Measurements from ENCODE around the gene HCFC1R1. TPM values are rescaled to one million over a fixed set of nuclear protein-coding genes. Genes with fewer than 3 reads are reported as not detected.

Gene HCFC1R1
- polyA plus RNA-seq, 1 donor from 2014 or later: 19.0 TPM

GRCh38 chr16:3058139-3059030 lies 34.6 kb upstream of the HCFC1R1 start:
- Histone ChIP-seq H3K9me2 (ENCODE audit: insufficient read depth, low read length) (no peaks in the 10 kb centered on the region), H3F3A (ENCODE audit: insufficient read depth, low read length, poor library complexity, severe bottlenecking) (no peaks in the 10 kb centered on the region), H2AFZ (ENCODE audit: low read depth, low read length) (peak overlapping the region; percentile 85), H3K4me2 (ENCODE audit: low read length) (peak overlapping the region; percentile 55), H3K27ac (ENCODE audit: low read length) (peak overlapping the region; percentile 51), H3K79me2 (replicated peaks; ENCODE audit: insufficient read depth, low read length) (no peaks in the 10 kb centered on the region), H3K27me3 (ENCODE audit: insufficient read depth, low read depth, low read length) (no peaks in the 10 kb centered on the region), H3K4me3 (ENCODE audit: low read length) (peak overlapping the region; percentile 97), H3K9ac (ENCODE audit: low read length) (peak overlapping the region; percentile 88), H3K36me3 (ENCODE audit: insufficient read depth, low read length) (no peaks in the 10 kb centered on the region), H4K20me1 (ENCODE audit: insufficient read depth) (no peaks in the 10 kb centered on the region), H3K9me3 (ENCODE audit: low read length) (no peaks in the 10 kb centered on the region)
- no peak for TF ChIP-seq REST (IDR thresholded peaks at IDR 0.05; ENCODE audit: borderline replicate concordance)
- TF ChIP-seq EP300 (conservative IDR thresholded peaks at IDR 0.05; ENCODE audit: poor library complexity, severe bottlenecking): no peak
- no peak for TF ChIP-seq EZH2 (IDR thresholded peaks at IDR 0.05; ENCODE audit: borderline replicate concordance, insufficient read depth, low read length, poor library complexity, severe bottlenecking)
- no peak for TF ChIP-seq POLR2AphosphoS5 (IDR thresholded peaks at IDR 0.05)
- no peak for TF ChIP-seq SMC3 (conservative IDR thresholded peaks at IDR 0.05; ENCODE audit: poor library complexity)
- TF ChIP-seq RAD21 (conservative IDR thresholded peaks at IDR 0.05): no peak
- no peak for TF ChIP-seq CTCF (IDR thresholded peaks at IDR 0.05; ENCODE audit: poor library complexity, severe bottlenecking)
- TF ChIP-seq TAF1 (IDR thresholded peaks at IDR 0.05; ENCODE audit: low read depth): no peak
- TF ChIP-seq MXI1 (conservative IDR thresholded peaks at IDR 0.05; ENCODE audit: poor library complexity, severe bottlenecking): no peak

GRCh38 chr16:3057181-3058138 lies 33.7 kb upstream of the HCFC1R1 start:
- peak overlapping the region; percentile 88 for H3K9ac ChIP-seq (ENCODE audit: low read length)
- peak overlapping the region; percentile 97 for H3K4me3 ChIP-seq (ENCODE audit: low read length)
- no peak overlapping the region for H3K27ac ChIP-seq (ENCODE audit: low read length)
- H2AFZ ChIP-seq (ENCODE audit: low read depth, low read length): no peak overlapping the region
- H3K9me3 ChIP-seq (ENCODE audit: low read length): no peaks in the 10 kb centered on the region
- H3K36me3 ChIP-seq (ENCODE audit: insufficient read depth, low read length): no peaks in the 10 kb centered on the region
- no peaks in the 10 kb centered on the region for H3F3A ChIP-seq (ENCODE audit: insufficient read depth, low read length, poor library complexity, severe bottlenecking)
- no peaks in the 10 kb centered on the region for H3K79me2 ChIP-seq (replicated peaks; ENCODE audit: insufficient read depth, low read length)
- H4K20me1 ChIP-seq (ENCODE audit: insufficient read depth): no peaks in the 10 kb centered on the region
- H3K27me3 ChIP-seq (ENCODE audit: insufficient read depth, low read depth, low read length): no peaks in the 10 kb centered on the region
- H3K9me2 ChIP-seq (ENCODE audit: insufficient read depth, low read length): no peaks in the 10 kb centered on the region
- no peak overlapping the region for H3K4me2 ChIP-seq (ENCODE audit: low read length)
- no peak for TF ChIP-seq POLR2AphosphoS5 (IDR thresholded peaks at IDR 0.05)
- no peak for TF ChIP-seq SMC3 (conservative IDR thresholded peaks at IDR 0.05; ENCODE audit: poor library complexity)
- no peak for TF ChIP-seq EP300 (conservative IDR thresholded peaks at IDR 0.05; ENCODE audit: poor library complexity, severe bottlenecking)
- TF ChIP-seq EZH2 (IDR thresholded peaks at IDR 0.05; ENCODE audit: borderline replicate concordance, insufficient read depth, low read length, poor library complexity, severe bottlenecking): no peak
- TF ChIP-seq TAF1 (IDR thresholded peaks at IDR 0.05; ENCODE audit: low read depth): no peak
- TF ChIP-seq RAD21 (conservative IDR thresholded peaks at IDR 0.05): no peak
- no peak for TF ChIP-seq CTCF (IDR thresholded peaks at IDR 0.05; ENCODE audit: poor library complexity, severe bottlenecking)
- TF ChIP-seq REST (IDR thresholded peaks at IDR 0.05; ENCODE audit: borderline replicate concordance): no peak
- TF ChIP-seq MXI1 (conservative IDR thresholded peaks at IDR 0.05; ENCODE audit: poor library complexity, severe bottlenecking): no peak
